Heart right ventricle (tissue), 16 donors: ENCODE data around the gene STX18. TPM values are rescaled to one million over a fixed set of nuclear protein-coding genes. Genes with fewer than 3 reads are reported as not detected.

Source experiments
- ATAC-seq, 8 donors: fragments of 200-7000 bp; cut with Tn5 transposase; one replicate each; pipeline ENCODE4 v1.9.1; 2020; ENCODE audit warnings: mild to moderate bottlenecking in 8 of 8, moderate library complexity in 8 of 8, moderate number of reproducible peaks in 1 of 8
- DNase-seq, 2 donors: peaks; one replicate each; pipeline ENCODE4 v3.0.0-alpha.2; 2020
- H3K27ac ChIP-seq, 10 donors: fragments of 200-600 bp; sonication (generic) in 2 of 10; one replicate each; pipeline versions ENCODE4 v1.5.0 to v1.8.0; 2020 to 2022; ENCODE audit warnings: mild to moderate bottlenecking in 3 of 10
- H3K27me3 ChIP-seq, 7 donors: fragments of 200-600 bp; one replicate each; pipeline ENCODE4 v1.8.0; 2021 to 2022; ENCODE audit warnings: mild to moderate bottlenecking in 2 of 7
- H3K36me3 ChIP-seq, 9 donors: fragments of 200-600 bp; sonication (generic) in 1 of 9; one replicate each; pipeline versions ENCODE4 v1.5.0 to v1.8.0; 2020 to 2022; ENCODE audit warnings: mild to moderate bottlenecking in 2 of 9
- H3K4me1 ChIP-seq, 9 donors: fragments of 200-600 bp; sonication (generic) in 1 of 9; one replicate each; pipeline versions ENCODE4 v1.5.0 to v1.8.0; 2020 to 2022; ENCODE audit warnings: mild to moderate bottlenecking in 4 of 9
- H3K4me3 ChIP-seq, 10 donors: fragments of 200-600 bp; sonication (generic) in 2 of 10; one replicate each; pipeline versions ENCODE4 v1.5.0 to v1.8.0; 2020 to 2022; ENCODE audit warnings: mild to moderate bottlenecking in 7 of 10, moderate library complexity in 2 of 10
- H3K9me3 ChIP-seq, 11 donors: fragments of 200-600 bp in 10 of 11; sonication (generic) in 2 of 11; one replicate each; pipeline versions ENCODE4 v1.5.0 to v1.8.0; 2013 to 2022; ENCODE audit warnings: mild to moderate bottlenecking in 2 of 11, control low read depth in 1 of 11, moderate library complexity in 1 of 11
- CTCF ChIP-seq, 9 donors: fragments of 200-600 bp; sonication (generic) in 2 of 9; IDR thresholded peaks; one replicate each; pipeline versions ENCODE4 v1.5.0 to v1.8.0; 2021 to 2022; ENCODE audit warnings: antibody characterized with exemption in 9 of 9, mild to moderate bottlenecking in 5 of 9, moderate library complexity in 1 of 9
- WGBS, 2 donors: extraction: QIAGEN DNeasy Blood & Tissue Kit; methylation state at CpG; one replicate each; pipeline ENCODE4 v1.1.7; 2013; ENCODE audit warnings: inconsistent platforms in 1 of 2; 5-methylcytosine and 5-hydroxymethylcytosine counted together
- intact Hi-C, 10 donors: fragments of 100-400 bp; cut with DNase I; formaldehyde crosslinking; loops; one replicate each; pipeline versions ENCODE4 v1.11.1 to v1.14.2; 2022
- polyA plus RNA-seq, 2 donors: library from polyadenylated mRNA; stranded (reverse); fragments of 200-250 nt; gene quantifications; one replicate each; pipeline ENCODE4 v1.2.3, GENCODE V29; 2013
- total RNA-seq, 10 donors: library from RNA; stranded (reverse); fragmentation: NEBNext Ultra II Directional in 3 of 10; extraction: Animal tissue kit (Norgen Biotek cat#: 25700) in 3 of 10; gene quantifications; one replicate each; pipeline versions ENCODE4 v1.2.1 to v1.2.4, GENCODE V29; 2021 to 2023
- donor health status: Arrhythmogenic right ventricular cardiomyopathy.
- donor health status: ischemic (EF 13 %, LVEDD 7.1; RV severe dilation, severe dysfunction).
- donor health status: healthy with polysubstance abuse.
- donor health status: DM: no; HTN: yes; CAD: no.
- donor health status: DM: no; HTN: no; CAD: no.
- donor health status: ischemic (EF 25% LVEDD 6.9; RV normal size, moderate dysfunction).
- donor health status: ischemic (EF 25% LVEDD 5.7; RV mildly dilated, moderate dysfunction).
- donor health status: healthy.
- donor health status: DM: yes; HTN: yes; CAD: no.
- donor health status: Ischemic cardiomyopathy.
- donor health status: ischemic (EF 35%, LVEDD 5.7; RV mildly dilated, moderate dysfunction).
- donor health status: nonischemic (EF 11% LVEDD 7.7; RV severe dilation, severe dysfunction).
- donor health status: DM: yes; HTN: yes; CAD: no.
- donor health status: PGD.
- donor health status: ischemic (EF 29% LVEDD 5.4; RV normal size, mild dysfunction).
- donor health status: nonischemic (EF 23%, LVEDD 6.1; RV moderate dilation, normal function).

Gene STX18
- total and polyA plus RNA-seq, 12 donors: 13.5 to 24.5 (median 18.2) TPM

GRCh38 chr4:4549534-4549933 lies 7.7 kb upstream of the STX18 start:
- no peaks in the 10 kb centered on the region for H3K27me3 ChIP-seq
- intact Hi-C loops: loop anchor here in 1 of 10 donors (10.0 kb wide), 1 partner anchor 305 kb away; the partner anchor contains the start of gene TMEM128
- WGBS, 2 donors: 96 to 97% methylated on average over 1 of the region's 1 CpG
- no peak overlapping the region for H3K4me3 ChIP-seq
- H3K36me3 ChIP-seq: peaks cover 0 to 59% (median 5%) of the 10 kb centered on the region in 9 donors
- no peaks in the 10 kb centered on the region for H3K4me1 ChIP-seq
- no peaks in the 10 kb centered on the region for H3K9me3 ChIP-seq
- H3K27ac ChIP-seq: no peak overlapping the region
- no peak for ATAC-seq
- no peak for TF ChIP-seq CTCF (IDR thresholded peaks at IDR 0.05)
- no peak for DNase-seq

GRCh38 chr4:4542774-4543485 lies 1.1 kb upstream of the STX18 start:
- no peaks in the 10 kb centered on the region for H3K27me3 ChIP-seq
- intact Hi-C loops: loop anchor here in 2 of 10 donors (5.0 to 10.0 kb wide), 2 partner anchors 298 to 324 kb away; partner anchors contain the start of gene TMEM128 (in 1 of the 2)
- no peak for TF ChIP-seq CTCF (IDR thresholded peaks at IDR 0.05)
- peaks cover 3 to 38% (median 31%) of the 10 kb centered on the region in 9 donors for H3K4me1 ChIP-seq
- H3K27ac ChIP-seq: peak overlapping the region in 3 of 10 donors; percentile 87 to 92 (median 92)
- no peak for ATAC-seq
- DNase-seq: no peak
- H3K4me3 ChIP-seq: peak overlapping the region; percentile 77 to 99 (median 92)
- no peaks in the 10 kb centered on the region for H3K9me3 ChIP-seq
- H3K36me3 ChIP-seq: peaks cover 0 to 30% (median 4%) of the 10 kb centered on the region in 9 donors
- WGBS, 2 donors: 21 to 24% methylated on average over 12 of the region's 12 CpGs

- H3K4me1 ChIP-seq: peaks cover 3 to 47% (median 35%) of the 10 kb centered on the region in 9 donors
- no peaks in the 10 kb centered on the region for H3K9me3 ChIP-seq
- WGBS, 2 donors: 5% methylated on average over 10 of the region's 10 CpGs
- DNase-seq (peak in 1 of 2 donors; percentile 8), ATAC-seq (peak; percentile 41 to 69 (median 54))
- no peak for TF ChIP-seq CTCF (IDR thresholded peaks at IDR 0.05)
- peaks cover 0 to 12% (median 0%) of the 10 kb centered on the region in 9 donors for H3K36me3 ChIP-seq
- peak overlapping the region in 9 of 10 donors; percentile 74 to 92 (median 85) for H3K27ac ChIP-seq
- H3K4me3 ChIP-seq: peak overlapping the region; percentile 77 to 99 (median 92)
- no peaks in the 10 kb centered on the region for H3K27me3 ChIP-seq
- intact Hi-C loops: loop anchor here in 2 of 10 donors (5.0 to 10.0 kb wide), 2 partner anchors 296 to 326 kb away; partner anchors contain the start of gene TMEM128 (in 1 of the 2)
These were observed 712 bp downstream of the STX18 start for GRCh38 chr4:4541040-4541631.

GRCh38 chr4:4539481-4539880 lies 2.4 kb downstream of the STX18 start:
- TF ChIP-seq CTCF (IDR thresholded peaks at IDR 0.05): no peak
- H3K4me1 ChIP-seq: peaks cover 3 to 53% (median 35%) of the 10 kb centered on the region in 9 donors
- no peaks in the 10 kb centered on the region for H3K36me3 ChIP-seq
- H3K9me3 ChIP-seq: no peaks in the 10 kb centered on the region
- no peak for ATAC-seq
- WGBS, 2 donors: 68 to 80% methylated on average over 2 of the region's 2 CpGs
- DNase-seq: no peak
- intact Hi-C loops: no loop called here
- H3K27ac ChIP-seq: no peak overlapping the region
- H3K4me3 ChIP-seq: no peak overlapping the region
- H3K27me3 ChIP-seq: no peaks in the 10 kb centered on the region
